Thoracic aorta (tissue), 2 donors: ENCODE results near the gene DEPDC1B. TPM values are rescaled to one million over a fixed set of nuclear protein-coding genes. Genes with fewer than 3 reads are reported as not detected.

Experiments used
- ATAC-seq: fragments of 150-250 bp; one replicate; pipeline ENCODE4 v1.8.0; 2017; ENCODE audit warnings: low read depth; ENCODE audit not compliant: insufficient number of reproducible peaks, low FRiP score
- DNase-seq: peaks from one replicate; pipeline ENCODE4 v3.0.0-alpha.2; 2020; ENCODE audit warnings: low spot score
- H3K27ac ChIP-seq, 2 donors: fragments of 200-600 bp; sonication (generic); 1 replicate in 1 of 2; 2 replicates in 1 of 2; pipeline ENCODE4 v1.5.1; 2016; ENCODE audit warnings: mild to moderate bottlenecking in 2 of 2, moderate library complexity in 2 of 2
- H3K27me3 ChIP-seq: fragments of 200-600 bp; sonication (generic); replicated peaks from 2 replicates; pipeline ENCODE4 v1.6.0; 2016; ENCODE audit warnings: mild to moderate bottlenecking; ENCODE audit not compliant: insufficient read depth
- H3K36me3 ChIP-seq: fragments of 200-600 bp; sonication (generic); one replicate; pipeline ENCODE4 v1.5.1; 2016
- H3K4me1 ChIP-seq, 2 donors: fragments of 200-600 bp; sonication (generic); 1 replicate in 1 of 2; 2 replicates in 1 of 2; pipeline versions ENCODE4 v1.5.1 to v1.6.0; 2016; ENCODE audit warnings: low read depth in 2 of 2, mild to moderate bottlenecking in 1 of 2; ENCODE audit not compliant: control insufficient read depth in 1 of 2
- H3K4me3 ChIP-seq: fragments of 200-600 bp; sonication (generic); 2 replicates; pipeline ENCODE4 v1.5.1; 2016; ENCODE audit warnings: mild to moderate bottlenecking
- H3K9me3 ChIP-seq: fragments of 200-600 bp; sonication (generic); 2 replicates; pipeline ENCODE4 v1.5.1; 2016
- total RNA-seq, 2 donors: library from RNA; depleted of rRNA; stranded (reverse); fragments of >200 nt; gene quantifications; one replicate each; pipeline versions ENCODE4 v1.1.0 to v1.2.3, GENCODE V29; 2016
- TF ChIP-seq, protein P1 (sequence below): fragments of 200-600 bp; sonication (generic); IDR thresholded peaks from one replicate; pipeline ENCODE4 v1.5.1; 2019; ENCODE audit warnings: antibody characterized with exemption

The DEPDC1B gene
- total RNA-seq, 2 donors from 2014 or later = not detected

DNA sequence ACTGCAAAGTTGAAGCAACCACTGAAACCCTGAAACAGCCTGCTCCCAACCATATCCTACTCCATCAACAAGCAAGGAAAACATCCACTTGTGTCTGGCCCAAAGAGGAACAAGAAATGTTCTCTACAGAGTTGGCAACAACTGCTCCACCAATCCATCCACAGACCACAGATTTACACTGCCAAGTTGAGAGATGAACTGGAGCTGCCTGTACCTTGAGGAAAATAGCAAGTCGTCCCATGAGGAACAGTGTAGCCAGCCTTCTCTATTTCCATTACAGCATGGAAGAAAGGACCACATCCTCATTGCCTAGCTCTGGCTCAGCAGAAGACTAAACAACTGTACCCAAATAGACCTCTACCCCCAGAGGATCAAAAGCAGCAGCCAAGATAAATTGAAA, 60.4 kb downstream of the DEPDC1B start:
- ATAC-seq (peak; percentile 73), DNase-seq (no peak)

DNA sequence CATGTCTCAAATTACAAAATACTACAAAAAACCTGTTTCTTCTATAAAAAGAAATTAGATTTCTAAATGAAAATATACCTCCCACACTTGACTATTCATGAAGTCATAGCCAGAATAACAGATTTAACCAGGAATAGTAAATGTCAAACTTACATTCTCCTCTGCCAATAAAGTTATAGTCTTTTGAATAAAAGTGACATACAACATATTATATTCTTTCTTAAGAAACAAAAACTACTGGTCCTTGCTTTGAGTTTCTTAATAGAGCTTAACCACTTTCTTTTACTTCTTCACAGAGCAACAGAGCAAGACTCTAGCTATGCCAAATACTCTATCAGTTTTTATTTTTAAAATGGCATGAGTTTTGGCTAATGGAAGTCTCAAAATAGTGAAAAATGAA, 61.7 kb downstream of the DEPDC1B start:
- Histone ChIP-seq H3K4me3 (no peak overlapping the region), H3K27me3 (no peaks in the 10 kb centered on the region), H3K4me1 (peaks cover 6 to 39% of the 10 kb centered on the region in 2 donors), H3K36me3 (no peaks in the 10 kb centered on the region), H3K9me3 (no peaks in the 10 kb centered on the region), H3K27ac (peak overlapping the region; percentile 59 to 73)
- DNase-seq = no peak
- TF ChIP-seq, protein P1, sequence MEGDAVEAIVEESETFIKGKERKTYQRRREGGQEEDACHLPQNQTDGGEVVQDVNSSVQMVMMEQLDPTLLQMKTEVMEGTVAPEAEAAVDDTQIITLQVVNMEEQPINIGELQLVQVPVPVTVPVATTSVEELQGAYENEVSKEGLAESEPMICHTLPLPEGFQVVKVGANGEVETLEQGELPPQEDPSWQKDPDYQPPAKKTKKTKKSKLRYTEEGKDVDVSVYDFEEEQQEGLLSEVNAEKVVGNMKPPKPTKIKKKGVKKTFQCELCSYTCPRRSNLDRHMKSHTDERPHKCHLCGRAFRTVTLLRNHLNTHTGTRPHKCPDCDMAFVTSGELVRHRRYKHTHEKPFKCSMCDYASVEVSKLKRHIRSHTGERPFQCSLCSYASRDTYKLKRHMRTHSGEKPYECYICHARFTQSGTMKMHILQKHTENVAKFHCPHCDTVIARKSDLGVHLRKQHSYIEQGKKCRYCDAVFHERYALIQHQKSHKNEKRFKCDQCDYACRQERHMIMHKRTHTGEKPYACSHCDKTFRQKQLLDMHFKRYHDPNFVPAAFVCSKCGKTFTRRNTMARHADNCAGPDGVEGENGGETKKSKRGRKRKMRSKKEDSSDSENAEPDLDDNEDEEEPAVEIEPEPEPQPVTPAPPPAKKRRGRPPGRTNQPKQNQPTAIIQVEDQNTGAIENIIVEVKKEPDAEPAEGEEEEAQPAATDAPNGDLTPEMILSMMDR = no peak
- ATAC-seq = no peak

More for the DNA sequence above, 60.4 kb downstream of the DEPDC1B start:
- H3K36me3 ChIP-seq = no peaks in the 10 kb centered on the region
- H3K4me3 ChIP-seq = no peak overlapping the region
- no peaks in the 10 kb centered on the region for H3K9me3 ChIP-seq
- H3K27me3 ChIP-seq = no peaks in the 10 kb centered on the region
- TF ChIP-seq, protein P1 = no peak
- peaks cover 5 to 30% of the 10 kb centered on the region in 2 donors for H3K4me1 ChIP-seq
- H3K27ac ChIP-seq = peak overlapping the region; percentile 59 to 61

GRCh38 chr5:60636644-60637043, 63.3 kb downstream of the DEPDC1B start:
- TF ChIP-seq, protein P1 = no peak
- ATAC-seq (no peak), DNase-seq (no peak)
- Histone ChIP-seq H3K4me3 (no peak overlapping the region), H3K4me1 (peaks cover 19 to 56% of the 10 kb centered on the region in 2 donors), H3K27me3 (no peaks in the 10 kb centered on the region), H3K9me3 (no peaks in the 10 kb centered on the region), H3K27ac (peak overlapping the region; percentile 29 to 32), H3K36me3 (no peaks in the 10 kb centered on the region)

DNA sequence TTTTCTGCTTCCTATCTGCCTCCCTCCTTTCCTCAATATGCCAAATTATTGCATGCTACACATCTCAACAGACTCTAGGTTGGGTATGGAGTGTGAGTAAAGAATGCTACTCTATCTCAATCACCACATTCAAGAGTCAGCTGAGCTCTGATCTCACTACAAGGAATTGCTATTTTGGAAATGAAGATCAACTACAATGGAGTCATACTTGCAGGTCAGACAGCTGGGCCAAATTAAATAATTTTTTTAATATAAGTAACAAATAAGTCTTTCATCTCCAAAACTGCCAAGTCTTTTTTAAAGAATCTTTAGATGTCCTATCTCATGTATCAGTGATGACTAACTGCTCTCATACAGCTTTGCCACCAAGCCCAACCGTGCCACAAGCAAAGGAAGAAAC, 64.0 kb downstream of the DEPDC1B start:
- Histone ChIP-seq H3K36me3 (no peaks in the 10 kb centered on the region), H3K4me1 (peaks cover 19 to 57% of the 10 kb centered on the region in 2 donors), H3K9me3 (no peaks in the 10 kb centered on the region), H3K27me3 (no peaks in the 10 kb centered on the region), H3K27ac (peak overlapping the region in 1 of 2 donors; percentile 24), H3K4me3 (no peak overlapping the region)
- DNase-seq (no peak), ATAC-seq (no peak)
- TF ChIP-seq, protein P1 = no peak

DNA sequence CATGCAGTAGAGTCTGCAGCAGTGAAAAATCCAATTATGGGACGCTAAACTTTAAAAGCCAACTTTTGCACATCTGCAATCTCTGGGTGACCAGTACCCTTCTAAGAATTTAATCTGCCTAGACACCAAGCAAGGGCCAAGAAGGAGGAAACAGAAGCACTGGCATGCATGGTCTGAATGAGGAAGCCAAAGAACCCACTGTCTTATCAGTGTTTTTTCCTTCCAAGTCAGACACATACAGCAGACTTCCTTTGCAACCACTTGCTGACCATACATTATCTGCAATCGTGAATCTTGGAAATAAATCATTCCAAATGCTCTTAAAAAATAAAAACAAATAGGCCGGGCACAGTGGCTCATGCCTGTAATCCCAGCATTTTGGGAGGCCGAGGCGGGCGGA, 65.9 kb downstream of the DEPDC1B start:
- no peaks in the 10 kb centered on the region for H3K36me3 ChIP-seq
- TF ChIP-seq, protein P1 = no peak
- peaks cover 14 to 46% of the 10 kb centered on the region in 2 donors for H3K4me1 ChIP-seq
- peak overlapping the region in 1 of 2 donors; percentile 65 for H3K27ac ChIP-seq
- no peaks in the 10 kb centered on the region for H3K27me3 ChIP-seq
- DNase-seq (no peak), ATAC-seq (no peak)
- no peak overlapping the region for H3K4me3 ChIP-seq
- no peaks in the 10 kb centered on the region for H3K9me3 ChIP-seq
